Stimulated activated CD8-positive, alpha-beta memory T cell treated with anti-CD3 and anti-CD28 coated beads, Interleukin-15, amount 100 ng/mL, for 1 hour (primary cell): ENCODE results near the gene PAQR5.
"Not testable (repeated sequence)": the region's sequence is repeated elsewhere in the genome, so short reads cannot be mapped to it uniquely, and the experiment has no call there.

Source experiments
- DNase-seq: peaks from one replicate; pipeline ENCODE4 v3.0.0-alpha.2; 2020; ENCODE audit warnings: low read depth

PAQR5 gene

DNA sequence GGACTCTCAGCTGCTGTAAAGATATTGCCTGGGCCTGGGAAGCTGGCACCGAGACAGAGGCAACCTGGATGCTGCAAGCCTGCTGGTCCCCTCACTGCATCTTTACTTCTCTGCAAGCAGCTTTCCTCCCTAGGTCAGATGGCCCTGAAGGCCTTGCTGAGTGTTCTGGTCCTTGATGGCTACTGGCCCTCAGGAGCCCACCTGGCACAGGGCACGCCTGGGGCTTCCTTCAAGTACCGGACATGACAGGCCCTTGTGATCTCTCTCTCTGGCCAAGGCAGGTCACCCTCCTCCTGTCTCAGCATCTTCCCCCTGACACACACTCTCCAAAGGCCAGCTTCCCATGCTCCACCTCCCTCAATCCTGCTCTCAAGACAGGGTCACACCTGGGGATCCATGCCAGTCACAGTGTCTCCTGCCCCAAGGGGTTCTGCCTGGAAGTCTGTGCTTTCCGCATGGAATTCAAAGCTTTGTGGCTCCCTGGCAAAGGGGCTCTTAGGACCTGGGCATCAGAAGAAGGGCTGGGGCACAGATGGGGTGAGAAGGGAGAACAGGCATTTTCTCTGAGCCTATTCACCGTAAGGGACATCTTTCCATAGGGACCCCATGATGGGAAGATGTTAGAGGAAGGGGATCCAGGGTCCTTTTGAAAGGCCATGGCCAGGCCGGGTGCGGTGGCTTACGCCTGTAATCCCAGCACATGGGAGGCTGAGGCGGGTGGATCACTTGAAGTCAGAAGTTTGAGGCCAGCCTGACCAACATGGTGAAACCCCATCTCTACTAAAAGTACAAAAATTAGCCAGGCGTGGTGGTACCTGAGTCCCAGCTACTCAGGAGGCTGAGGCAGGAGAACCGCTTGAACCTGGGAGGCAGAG lies 4.7 kb upstream of the PAQR5 start:
- no peak for DNase-seq

DNA sequence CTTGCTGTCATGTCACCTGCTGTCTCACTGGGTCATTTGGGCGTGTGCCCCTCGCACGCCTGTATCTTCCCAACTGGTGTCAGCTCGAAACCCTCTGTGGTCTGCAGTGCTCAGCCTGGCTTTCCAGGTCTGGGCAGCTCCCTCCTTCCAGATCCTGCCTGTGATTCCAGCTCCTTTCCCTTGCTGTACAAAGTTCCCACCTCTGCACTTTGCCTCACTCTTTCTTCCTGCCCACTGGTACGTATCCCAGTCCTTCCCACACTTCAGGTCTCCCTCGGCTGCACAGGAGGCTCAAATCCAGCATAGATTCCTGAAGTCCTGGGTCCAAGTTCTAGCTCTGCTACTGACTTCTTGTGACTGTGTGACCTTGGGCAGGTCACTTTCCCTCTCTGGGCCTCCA lies 2.1 kb upstream of the PAQR5 start:
- no peak for DNase-seq

DNA sequence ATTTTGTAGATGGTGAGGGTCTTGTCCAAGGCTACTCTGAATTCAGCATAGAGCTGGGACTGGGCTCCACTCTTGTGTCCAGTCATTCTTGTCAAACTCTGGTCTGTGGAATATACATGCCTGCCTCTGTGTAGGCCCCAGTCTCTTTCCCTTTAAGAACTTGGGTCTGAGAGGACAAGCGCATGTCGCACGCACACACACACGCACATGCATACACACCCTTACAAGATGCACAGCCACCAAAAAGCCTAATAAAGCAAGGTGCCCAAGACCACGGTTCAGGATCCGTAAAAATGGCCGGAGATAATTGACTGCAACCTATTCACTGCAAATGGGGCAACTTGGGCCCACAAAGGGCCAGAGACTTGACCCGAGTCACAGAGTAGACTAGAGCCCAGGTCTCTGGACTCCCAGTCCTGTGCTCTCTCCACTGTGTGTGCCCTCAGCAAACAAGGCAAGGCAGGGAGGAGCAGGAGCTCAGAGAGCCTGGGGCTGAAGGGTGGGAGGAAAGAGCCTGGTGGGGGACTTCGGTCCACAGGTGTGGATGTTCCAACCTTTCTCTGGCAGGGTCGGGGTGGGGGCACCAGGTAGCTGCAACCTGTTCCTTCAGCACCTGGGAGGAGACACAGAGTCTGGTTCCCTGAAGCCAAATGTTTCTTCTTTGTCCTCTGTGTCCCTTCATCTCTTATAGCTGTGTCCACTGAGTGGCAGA lies 914 bp upstream of the PAQR5 start:
- DNase-seq, result no peak

DNA sequence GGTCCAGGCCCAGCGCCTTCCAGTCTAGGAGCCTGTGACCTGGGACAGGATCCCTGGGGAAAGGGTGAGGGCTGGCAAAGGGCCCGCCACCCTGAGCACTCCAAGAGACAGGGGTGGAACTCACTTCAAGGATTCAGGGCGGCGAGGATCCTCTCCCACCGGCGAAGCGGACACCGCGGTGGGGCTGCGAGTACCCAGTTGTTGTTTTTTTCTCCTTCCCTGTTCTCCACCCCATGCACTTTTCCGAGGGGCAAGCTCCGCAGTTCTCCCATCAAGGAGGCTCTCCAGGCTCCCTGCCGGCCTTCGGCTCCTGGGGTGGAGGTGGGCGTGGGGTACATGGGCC lies 387 bp upstream of the PAQR5 start:
- no peak for DNase-seq

DNA sequence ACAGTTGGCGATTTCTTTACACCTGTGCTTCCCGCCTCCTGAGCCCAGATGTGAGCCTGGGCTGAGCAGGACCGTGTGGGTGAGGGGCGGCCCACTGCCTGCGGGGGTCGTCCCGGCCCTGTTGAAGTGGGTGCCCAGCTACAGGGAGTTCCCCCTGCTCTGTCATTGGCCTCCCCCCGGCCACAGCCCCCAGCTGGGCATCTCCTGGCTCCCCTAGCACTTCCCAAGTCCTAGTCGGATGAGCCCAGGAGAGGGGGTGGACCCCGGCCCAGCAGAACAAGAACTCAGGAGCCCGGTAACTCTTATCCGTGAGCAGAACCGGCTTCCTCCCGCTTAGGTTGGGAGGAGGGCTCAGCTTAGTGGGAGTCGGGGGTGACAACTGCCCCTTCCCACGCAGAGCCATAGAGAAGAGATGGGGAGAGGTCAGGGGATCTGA lies 757 bp downstream of the PAQR5 start:
- DNase-seq, result no peak

DNA sequence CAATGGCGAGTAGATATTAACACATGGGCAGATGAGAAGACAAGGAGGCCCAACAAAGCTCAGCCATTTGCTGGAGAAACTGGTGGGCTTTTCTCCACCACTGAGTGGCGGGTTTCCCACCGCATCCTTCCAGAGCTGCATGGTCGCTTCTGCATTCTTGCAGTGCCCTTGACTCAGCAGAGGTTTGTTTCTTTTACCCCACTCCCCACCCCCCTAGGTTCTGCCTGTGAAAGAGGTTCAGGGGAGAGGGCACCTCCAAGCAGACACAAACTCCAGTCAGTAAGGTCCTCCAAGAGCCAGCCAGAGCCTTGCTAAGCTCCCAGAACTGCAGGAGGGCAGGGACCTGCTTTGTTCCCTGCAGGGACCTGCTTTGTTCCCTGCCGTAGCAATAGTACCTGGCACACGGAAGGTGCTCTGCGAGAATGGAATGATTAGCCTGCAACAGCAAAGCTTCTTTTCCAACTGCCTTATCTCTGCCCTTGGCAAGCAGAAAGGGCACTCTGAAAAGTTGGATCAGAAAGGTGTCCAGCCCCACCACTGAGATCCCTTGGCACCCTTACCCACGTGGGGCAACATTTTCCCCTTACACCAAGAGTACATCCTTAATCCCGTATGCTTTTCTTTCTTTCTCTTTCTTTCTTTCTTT lies 1.4 kb downstream of the PAQR5 start:
- DNase-seq, result no peak

DNA sequence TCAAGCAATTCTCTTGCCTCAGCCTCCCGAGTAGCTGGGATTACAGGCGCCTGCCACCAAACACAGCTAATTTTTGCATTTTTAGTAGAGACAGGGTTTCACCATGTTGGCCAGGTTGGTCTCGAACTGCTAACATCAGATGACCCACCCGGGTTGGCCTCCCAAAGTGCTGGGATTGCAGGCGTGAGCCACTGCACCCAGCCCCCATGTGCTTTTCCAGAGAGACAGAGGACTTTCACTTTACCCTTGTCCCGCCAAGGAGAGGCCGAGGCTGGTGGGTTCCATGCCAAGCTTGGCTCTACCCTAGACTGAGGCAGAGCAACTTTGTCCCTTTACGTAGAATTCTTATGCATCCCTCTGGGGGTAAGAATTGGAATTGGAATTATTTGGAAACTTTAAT lies 2.4 kb downstream of the PAQR5 start:
- not testable (repeated sequence) for DNase-seq

DNA sequence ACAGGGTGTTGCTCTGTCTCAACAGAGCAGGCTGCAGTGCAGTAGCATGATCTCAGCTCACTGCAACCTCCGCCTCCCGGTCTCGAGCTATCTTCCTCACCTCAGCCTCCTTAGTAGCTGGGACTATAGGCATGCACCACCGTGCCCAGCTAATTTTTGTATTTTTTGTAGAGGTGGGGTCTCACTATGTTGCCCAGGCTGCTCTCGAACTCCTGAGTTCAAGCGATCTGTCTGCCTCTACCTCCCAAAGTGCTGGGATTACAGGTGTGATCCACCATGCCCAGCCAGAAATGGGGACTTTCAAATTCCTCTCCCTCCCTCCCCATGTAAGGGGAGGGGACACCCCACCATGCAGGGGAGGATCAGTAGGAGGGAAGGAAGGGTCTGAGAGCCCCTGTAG lies 3.4 kb downstream of the PAQR5 start:
- not testable (repeated sequence) for DNase-seq

DNA sequence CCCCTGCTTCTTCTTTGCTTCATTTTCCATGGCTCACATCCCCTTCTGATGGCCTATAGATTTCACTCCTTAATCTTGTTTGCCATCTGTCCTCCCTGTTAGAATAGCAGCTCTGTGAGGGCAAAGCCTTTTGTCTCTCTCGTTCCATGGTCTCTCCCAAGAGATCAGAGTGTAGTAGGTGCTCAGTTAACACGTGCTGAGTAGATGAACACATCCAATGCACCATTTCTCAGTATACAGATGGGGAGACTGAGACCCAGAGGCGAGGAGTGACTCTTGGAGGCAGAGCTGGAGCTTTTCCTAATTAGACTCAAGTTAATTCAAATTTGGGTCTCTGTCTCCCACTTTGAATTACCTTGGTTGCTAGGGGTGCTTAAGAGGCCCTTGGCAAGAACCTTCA lies 4.2 kb downstream of the PAQR5 start:
- DNase-seq, result no peak

DNA sequence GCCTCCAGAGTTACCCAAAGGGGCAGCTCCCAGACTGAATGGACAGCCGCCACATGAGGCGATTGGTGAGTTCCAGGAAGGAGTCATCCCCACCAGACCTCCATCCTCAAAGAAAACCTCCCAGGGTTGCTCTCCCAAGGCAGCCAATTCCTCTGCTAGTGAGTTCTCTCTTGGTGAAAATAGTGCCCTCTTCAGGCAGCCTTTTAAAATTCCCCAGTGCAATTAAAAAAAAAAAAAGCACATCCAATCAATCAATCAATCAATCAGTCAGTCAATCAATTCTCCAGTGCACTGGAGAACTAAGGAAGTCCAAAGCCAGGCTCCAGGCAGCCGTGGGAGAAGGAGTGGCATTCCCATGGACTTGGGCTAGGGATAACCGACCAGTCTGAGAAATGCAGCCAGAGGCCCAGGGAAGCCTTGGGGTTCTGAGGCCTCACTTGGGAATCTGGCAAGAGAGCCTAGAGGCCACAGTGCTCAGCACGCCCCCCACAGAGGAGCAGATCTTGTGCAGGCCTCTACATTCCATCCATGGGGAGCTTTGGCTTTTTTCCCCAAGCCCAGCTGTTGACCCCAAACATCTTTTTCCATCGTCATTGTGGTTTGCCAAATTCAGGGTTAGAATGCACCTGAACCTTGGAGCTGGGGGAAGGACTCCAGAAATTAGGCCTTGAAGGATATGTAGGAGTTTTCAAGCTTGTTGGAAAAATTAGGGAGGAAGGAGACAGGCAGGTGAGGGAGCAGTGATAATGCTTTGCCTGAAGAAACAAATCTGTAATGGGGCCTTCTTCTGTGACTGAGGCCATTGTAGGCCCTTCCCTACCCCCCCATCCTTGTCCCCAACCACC lies 4.8 kb downstream of the PAQR5 start:
- no peak for DNase-seq

DNA sequence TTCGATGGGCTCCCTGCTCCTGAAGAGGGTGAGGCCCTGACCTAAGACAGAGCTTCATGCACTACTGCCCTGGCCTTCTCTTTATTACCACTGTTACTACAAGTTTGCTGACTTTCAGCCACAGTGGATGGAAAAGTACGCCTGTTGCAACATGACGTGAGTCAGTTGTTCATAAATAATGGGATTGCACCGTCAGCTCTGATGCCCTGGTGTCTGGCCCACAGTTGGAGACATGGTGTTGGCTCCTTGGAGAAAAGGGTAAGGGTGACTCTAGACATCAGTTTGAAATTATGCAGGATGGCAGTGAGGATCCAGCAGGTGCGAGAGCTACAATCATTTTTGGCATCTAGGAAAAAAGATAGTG lies 5.5 kb downstream of the PAQR5 start:
- no peak for DNase-seq

DNA sequence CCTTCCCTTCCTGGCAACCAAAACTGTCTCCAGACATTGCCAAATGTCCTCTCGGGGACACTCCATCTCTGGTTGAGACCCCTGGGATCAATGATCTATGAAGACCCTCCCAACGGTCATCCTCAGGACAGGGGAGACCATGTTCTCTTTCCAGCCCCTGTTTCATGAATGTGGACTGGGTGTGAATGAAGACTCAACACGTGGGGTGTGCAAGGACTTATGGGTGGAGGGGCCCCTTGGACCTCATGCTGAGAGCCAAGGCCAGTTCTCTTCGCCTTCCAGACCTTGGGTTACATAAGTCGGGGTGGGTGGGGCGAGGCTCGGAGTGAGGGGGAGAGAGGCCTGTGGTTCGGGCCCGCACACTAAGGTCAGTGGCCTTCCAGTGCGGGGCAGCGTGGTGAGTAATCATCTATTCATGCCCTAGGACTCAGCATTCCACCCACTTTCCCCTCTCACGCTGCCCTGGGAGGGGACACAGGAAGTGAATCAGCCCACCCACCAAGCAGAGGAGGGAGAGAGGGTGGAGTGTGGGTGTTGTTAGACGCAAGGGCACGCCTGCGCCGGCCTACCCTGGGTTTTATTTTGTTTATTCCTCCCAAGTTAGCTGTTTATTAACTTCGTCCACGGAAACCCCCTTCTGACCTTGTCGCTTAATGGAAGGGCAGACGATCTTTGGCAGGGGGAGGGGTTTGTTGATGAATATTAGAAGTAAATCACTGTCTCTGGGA lies 6.7 kb downstream of the PAQR5 start:
- DNase-seq, result no peak

DNA sequence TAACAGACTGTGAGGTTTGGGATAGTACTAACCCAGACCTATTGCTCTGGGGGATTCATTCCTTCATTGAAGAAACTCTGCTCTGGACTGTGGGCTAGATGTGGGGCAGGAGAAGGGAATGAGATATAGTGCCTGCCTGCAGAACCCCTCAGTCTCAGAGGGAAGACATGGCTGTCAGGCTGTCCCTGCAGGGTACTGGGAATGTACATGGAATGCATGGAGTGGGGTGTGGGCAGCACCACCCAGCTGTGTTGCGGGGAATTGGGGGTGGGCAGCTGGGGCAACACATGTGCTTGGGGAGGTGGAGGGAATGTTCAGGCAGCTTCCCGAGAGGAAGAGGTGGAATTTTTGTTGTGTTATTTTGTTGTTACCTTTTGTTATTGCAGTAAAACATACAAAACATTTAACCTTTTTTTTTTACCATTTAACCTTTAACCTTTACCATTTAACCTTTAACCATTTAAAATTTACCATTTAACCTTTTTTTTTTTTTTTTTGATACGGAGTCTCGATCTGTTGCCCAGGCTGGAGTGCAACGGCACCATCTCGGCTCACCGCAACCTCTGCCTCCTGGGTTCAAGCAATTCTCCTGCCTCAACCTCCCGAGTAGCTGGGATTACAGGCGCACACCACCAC lies 7.3 kb downstream of the PAQR5 start:
- no peak for DNase-seq

DNA sequence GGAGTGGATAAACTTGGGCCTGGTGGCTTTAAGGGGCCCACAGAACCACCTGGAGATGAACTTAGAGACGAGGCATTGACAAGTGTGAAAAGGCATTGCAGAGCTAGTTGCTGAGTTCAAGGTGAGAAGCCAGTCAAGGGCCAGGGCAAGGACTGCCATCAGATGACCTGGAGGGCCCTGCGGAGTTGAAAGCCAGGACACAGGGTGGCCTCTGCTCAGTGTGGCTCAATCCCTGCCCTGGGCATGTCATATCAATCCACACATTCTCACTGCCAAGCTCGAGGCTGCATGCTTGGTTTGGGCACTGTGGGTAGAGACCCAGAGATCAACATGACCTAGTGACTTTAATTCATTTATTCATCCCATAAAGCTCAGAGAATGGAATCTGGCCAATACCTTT lies 9.2 kb downstream of the PAQR5 start:
- DNase-seq, result no peak

DNA sequence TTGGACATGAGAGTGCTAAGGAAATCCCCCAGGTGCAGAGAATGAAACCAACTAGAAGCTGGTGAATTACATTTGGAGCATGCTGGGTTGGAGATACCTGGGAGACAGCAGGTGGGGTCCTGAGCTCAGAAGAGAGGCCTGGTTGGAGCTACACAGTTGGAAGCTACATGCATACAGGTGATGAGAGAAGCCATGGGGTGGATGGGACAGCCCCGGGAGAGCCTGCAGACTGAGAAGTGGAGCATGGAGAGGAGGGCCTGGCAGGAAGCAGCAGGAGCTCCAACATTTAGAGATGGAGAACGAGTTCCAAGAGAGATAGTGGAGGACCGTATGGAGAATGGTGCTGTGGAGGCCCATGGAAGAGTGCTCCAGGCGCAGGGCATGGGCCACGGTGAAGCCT lies 10.2 kb downstream of the PAQR5 start:
- DNase-seq, result no peak

DNA sequence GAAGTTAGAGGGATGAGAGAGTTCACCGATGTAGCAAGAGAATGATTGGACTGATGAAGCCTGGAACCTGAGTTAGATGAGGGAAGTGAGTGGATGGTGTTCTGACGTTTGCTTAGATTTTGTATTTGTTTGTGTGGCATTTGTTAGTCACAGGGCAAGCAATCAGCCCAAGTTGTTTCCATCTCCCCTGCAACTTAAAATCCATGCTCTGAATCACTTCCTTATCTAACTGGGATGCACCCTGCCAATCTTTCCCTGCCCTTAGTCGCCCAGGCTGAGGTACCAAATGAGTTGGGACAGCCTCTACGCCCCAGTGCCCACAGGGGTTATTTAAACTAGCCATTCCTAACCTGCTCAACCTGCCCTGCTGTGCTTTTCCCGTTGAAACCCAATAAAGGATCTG lies 12.6 kb downstream of the PAQR5 start:
- no peak for DNase-seq

DNA sequence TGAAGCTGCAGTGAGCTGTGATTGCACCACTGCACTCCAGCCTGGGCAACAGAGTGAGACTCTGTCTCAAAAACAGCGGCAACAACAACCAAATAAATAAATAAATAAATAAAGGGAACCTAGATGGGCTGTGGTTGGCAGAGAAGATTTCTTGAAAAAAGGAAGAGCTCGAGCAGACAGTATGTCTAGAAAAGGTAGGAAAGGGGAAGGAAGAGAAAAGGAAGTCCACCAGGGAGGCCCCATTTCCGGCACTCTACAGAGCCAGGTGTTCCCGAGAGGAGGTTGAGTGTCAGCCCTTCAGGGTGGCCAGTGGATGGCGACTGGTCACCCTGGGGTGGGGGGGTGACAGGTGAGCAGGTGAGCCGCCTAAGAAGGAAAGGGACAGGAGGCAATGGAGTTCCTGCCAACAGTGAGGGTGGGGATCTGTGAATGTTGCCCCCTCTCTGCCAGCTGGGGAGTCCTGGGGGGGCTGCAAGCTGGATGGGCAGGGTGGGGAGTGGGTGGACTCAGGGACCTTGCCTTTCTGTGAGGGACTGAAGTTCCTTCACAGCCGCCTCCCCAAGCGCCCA lies 14.8 kb downstream of the PAQR5 start:
- DNase-seq, result no peak

DNA sequence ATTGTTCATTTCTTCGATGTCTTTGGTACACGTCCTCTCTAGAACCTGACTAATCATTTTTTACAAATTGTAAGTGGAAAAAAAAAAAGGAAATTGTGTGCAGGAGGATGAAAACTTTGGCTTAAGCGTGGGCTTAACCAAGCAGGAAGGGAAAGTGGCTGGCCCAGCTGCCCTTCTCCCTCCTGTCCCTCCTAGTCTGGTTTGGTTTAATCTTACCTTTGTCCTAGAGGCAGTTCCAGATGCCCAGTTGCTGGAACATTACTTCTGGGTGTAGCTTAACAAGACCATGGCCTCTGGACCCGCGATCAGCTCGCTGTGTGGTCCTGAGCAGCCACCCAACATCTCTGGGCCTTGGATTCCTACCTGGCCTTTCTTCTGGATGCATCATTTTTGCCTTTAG lies 15.4 kb downstream of the PAQR5 start:
- DNase-seq, result no peak

DNA sequence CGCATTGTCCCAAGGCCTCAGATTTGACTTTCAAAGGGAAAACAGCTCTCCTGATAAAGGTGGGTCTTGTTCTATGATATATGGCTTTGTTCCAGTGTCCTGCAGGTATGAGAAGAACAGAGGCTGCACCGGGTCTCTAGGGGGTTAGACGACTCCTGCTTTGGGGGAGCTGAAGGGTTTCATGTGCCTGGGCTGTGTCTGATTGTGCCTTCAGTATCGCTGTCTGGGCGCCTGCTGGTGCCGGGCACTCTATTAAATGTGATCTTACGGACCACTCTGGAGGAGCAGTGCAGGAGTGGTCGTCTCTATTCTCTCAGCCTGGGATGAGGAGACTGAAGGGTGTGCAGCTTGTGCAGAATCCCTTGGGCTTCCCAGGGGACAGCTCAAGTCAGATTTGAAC lies 16.0 kb downstream of the PAQR5 start:
- DNase-seq, result no peak

DNA sequence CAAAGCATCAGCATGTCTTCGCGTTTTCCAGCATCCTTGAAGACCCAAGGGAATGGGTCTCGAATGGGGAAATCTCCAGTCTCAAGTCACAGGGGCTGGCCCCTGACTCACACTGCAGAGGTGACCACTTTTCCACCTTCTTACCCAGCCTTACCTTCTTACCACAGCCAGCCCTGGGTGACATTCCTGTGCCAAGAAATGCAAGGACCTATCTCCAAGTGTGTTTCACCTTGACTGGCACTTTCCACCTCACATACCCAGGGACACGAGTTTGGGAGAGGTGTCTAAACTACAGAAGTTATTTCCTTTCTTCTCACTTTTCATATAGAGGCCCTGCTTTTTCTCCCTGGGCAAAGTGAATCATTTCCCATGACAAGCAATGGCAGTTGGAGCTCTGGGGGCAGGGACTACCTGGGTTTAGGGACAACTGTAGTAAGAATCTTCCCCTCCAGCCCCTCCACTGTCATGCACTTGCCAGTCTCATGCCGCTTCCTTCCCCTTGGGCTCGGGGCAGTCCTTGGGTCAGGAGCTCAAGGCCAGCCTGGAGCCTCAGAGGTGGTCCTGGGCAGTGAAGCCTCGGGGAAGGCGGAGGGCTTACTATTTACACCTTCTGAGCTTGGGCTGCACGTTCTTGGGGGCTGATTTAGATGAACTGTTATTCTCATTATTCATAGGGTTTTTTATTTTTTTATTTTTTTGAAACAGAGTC lies 16.8 kb downstream of the PAQR5 start:
- DNase-seq, result no peak
